ENCODE results near the gene TTC7B.

Gene TTC7B

GRCh38 chr14:90576981-90577660, 239.1 kb downstream of the TTC7B start:
- H3K4me1 ChIP-seq, result peaks cover 17% of the 10 kb centered on the region
- H3K9me3 ChIP-seq, result no peaks in the 10 kb centered on the region
- peaks cover 6% of the 10 kb centered on the region; the same call in 1 of the 2 replicates for H3K36me3 ChIP-seq
- no peak for DNase-seq
- no peak for TF ChIP-seq CTCF (IDR thresholded peaks at IDR 0.05; ENCODE audit: low read depth, low read length)
- H3K27me3 ChIP-seq, result no peaks in the 10 kb centered on the region
- no peak overlapping the region for H3K4me3 ChIP-seq (ENCODE audit: low read depth, low read length)

GRCh38 chr14:90576581-90576980, 239.6 kb downstream of the TTC7B start:
- no peak for TF ChIP-seq CTCF (IDR thresholded peaks at IDR 0.05; ENCODE audit: low read depth, low read length)
- Histone ChIP-seq H3K27me3 (no peaks in the 10 kb centered on the region), H3K36me3 (peaks cover 6% of the 10 kb centered on the region; the same call in 1 of the 2 replicates), H3K4me3 (ENCODE audit: low read depth, low read length) (no peak overlapping the region), H3K4me1 (peaks cover 17% of the 10 kb centered on the region), H3K9me3 (no peaks in the 10 kb centered on the region)
- DNase-seq, result no peak

DNA sequence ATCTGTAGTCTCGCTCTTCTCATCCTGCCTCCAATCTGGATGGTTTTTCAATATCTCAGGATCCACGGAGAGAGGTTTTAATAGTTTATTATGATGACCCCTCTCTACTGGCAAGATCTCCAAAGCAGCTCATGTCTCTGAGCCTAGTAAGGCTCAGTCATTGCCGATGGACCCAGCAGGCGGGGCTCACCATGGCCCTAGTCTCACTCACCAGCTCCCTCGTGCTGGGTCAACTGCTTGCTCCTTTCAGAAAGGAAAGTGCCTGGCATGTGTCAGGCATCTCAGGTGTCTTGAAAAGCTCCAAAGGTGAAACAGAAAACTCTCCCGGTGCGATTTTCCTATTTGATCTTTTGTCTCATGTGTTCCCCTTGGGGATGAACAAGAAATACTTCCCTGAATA, 240.4 kb downstream of the TTC7B start:
- no peak for DNase-seq
- no peak for TF ChIP-seq CTCF (IDR thresholded peaks at IDR 0.05; ENCODE audit: low read depth, low read length)
- H3K4me1 ChIP-seq, result peaks cover 15% of the 10 kb centered on the region
- H3K4me3 ChIP-seq (ENCODE audit: low read depth, low read length), result no peak overlapping the region
- H3K27me3 ChIP-seq, result no peaks in the 10 kb centered on the region
- peaks cover 6% of the 10 kb centered on the region; the same call in 1 of the 2 replicates for H3K36me3 ChIP-seq
- H3K9me3 ChIP-seq, result no peaks in the 10 kb centered on the region

DNA sequence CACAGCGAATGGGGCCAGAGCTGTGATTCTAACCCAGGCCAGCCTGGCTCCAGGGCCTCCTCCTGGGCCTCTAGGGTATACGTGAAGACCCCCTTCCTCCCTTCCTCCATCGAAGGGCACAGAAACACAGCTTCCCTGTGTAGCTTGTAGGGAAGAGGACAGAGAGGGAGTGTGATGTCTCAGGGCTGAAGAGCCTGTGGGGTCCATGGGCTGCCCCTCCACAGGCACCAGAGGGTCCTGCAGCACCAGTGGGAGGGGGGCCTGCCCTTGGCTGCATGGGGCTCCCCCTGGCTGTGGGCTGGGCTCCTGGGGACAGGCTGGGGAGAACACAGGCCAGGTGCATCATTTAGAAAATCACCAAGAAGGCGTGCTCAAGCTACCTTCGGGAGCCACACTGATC, 240.9 kb downstream of the TTC7B start:
- Histone ChIP-seq H3K27me3 (no peaks in the 10 kb centered on the region), H3K36me3 (peaks cover 6% of the 10 kb centered on the region; the same call in 1 of the 2 replicates), H3K4me3 (ENCODE audit: low read depth, low read length) (no peak overlapping the region), H3K4me1 (peaks cover 13% of the 10 kb centered on the region), H3K9me3 (no peaks in the 10 kb centered on the region)
- peak; percentile 5; the same call in 1 of the 2 replicates for TF ChIP-seq CTCF (IDR thresholded peaks at IDR 0.05; ENCODE audit: low read depth, low read length)
- no peak for DNase-seq

- DNase-seq, result no peak
Observed at GRCh38 chr14:90574188-90575131, 241.8 kb downstream of the TTC7B start.

More at GRCh38 chr14:90574188-90575131, 241.8 kb downstream of the TTC7B start:
- no peak for TF ChIP-seq CTCF (IDR thresholded peaks at IDR 0.05; ENCODE audit: low read depth, low read length)
- Histone ChIP-seq H3K4me1 (peaks cover 13% of the 10 kb centered on the region), H3K4me3 (ENCODE audit: low read depth, low read length) (no peak overlapping the region), H3K27me3 (no peaks in the 10 kb centered on the region), H3K36me3 (peaks cover 6% of the 10 kb centered on the region; the same call in 1 of the 2 replicates), H3K9me3 (no peaks in the 10 kb centered on the region)

Data from BE2C (cell line).